ENCODE measurements around the gene PSMG1. TPM values are rescaled to one million over a fixed set of nuclear protein-coding genes. Genes with fewer than 3 reads are reported as not detected.

The PSMG1 gene
- total RNA-seq, 6 experiments from 2014 or later: 60.8 to 81.9 (median 74.4) TPM

DNA sequence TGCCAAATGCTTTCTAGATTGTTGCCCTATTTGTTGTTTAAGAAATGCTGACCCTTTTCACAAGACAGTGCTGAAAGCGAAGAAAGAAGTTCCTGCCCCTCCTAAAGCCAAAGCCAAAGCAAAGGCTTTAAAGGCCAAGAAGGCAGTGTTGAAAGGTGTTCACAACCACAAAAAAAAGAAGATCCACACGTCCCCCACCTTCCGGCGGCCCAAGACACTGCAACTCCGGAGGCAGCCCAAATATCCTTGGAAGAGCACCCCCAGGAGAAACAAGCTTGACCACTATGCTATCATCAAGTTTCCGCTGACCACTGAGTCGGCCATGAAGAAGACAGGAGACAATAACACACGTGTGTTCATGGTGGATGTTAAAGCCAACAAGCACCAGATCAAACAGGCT is 55.7 kb downstream of the PSMG1 start:
- no peak for DNase-seq
- Mint-ChIP-seq H3K4me3 (no peak overlapping the region), H3K27ac (no peak overlapping the region), H3K27me3 (ENCODE audit: insufficient read depth) (peaks cover 2% of the 10 kb centered on the region; the same call in 1 of the 2 replicates), H3K9me3 (no peaks in the 10 kb centered on the region), H3K4me1 (ENCODE audit: low read depth) (peaks cover 6% of the 10 kb centered on the region; the same call in 1 of the 2 replicates), H3K36me3 (ENCODE audit: low read depth) (no peaks in the 10 kb centered on the region)
- TF ChIP-seq, protein P1, sequence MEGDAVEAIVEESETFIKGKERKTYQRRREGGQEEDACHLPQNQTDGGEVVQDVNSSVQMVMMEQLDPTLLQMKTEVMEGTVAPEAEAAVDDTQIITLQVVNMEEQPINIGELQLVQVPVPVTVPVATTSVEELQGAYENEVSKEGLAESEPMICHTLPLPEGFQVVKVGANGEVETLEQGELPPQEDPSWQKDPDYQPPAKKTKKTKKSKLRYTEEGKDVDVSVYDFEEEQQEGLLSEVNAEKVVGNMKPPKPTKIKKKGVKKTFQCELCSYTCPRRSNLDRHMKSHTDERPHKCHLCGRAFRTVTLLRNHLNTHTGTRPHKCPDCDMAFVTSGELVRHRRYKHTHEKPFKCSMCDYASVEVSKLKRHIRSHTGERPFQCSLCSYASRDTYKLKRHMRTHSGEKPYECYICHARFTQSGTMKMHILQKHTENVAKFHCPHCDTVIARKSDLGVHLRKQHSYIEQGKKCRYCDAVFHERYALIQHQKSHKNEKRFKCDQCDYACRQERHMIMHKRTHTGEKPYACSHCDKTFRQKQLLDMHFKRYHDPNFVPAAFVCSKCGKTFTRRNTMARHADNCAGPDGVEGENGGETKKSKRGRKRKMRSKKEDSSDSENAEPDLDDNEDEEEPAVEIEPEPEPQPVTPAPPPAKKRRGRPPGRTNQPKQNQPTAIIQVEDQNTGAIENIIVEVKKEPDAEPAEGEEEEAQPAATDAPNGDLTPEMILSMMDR (IDR thresholded peaks at IDR 0.05): no peak

DNA sequence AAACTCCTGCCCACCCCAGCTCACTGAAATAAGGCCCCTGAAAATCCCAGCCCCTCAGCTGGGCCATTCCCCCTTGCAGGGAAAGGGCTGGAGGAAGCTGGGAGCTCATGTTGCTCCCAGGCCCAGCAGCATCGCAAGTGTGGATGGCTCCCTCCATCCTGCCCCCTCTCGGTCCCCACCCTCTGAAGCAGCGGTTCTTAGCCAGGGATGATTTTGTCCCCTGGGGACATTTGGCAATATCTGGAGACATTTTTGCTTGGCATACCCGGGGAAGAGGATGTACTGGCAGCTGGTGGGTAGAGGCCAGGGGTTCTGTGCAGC is 56.8 kb downstream of the PSMG1 start:
- TF ChIP-seq, protein P1 (IDR thresholded peaks at IDR 0.05): no peak
- no peak overlapping the region for H3K4me3 Mint-ChIP-seq
- peaks cover 2% of the 10 kb centered on the region; the same call in 1 of the 2 replicates for H3K27me3 Mint-ChIP-seq (ENCODE audit: insufficient read depth)
- peaks cover 6% of the 10 kb centered on the region; the same call in 1 of the 2 replicates for H3K4me1 Mint-ChIP-seq (ENCODE audit: low read depth)
- no peak for DNase-seq
- no peaks in the 10 kb centered on the region for H3K36me3 Mint-ChIP-seq (ENCODE audit: low read depth)
- H3K27ac Mint-ChIP-seq: no peak overlapping the region
- H3K9me3 Mint-ChIP-seq: no peaks in the 10 kb centered on the region

- DNase-seq: peak; percentile 64
- Mint-ChIP-seq H3K27ac (no peak overlapping the region), H3K27me3 (ENCODE audit: insufficient read depth) (peaks cover 1% of the 10 kb centered on the region; the same call in 1 of the 2 replicates), H3K4me3 (no peak overlapping the region), H3K36me3 (ENCODE audit: low read depth) (no peaks in the 10 kb centered on the region), H3K9me3 (no peaks in the 10 kb centered on the region), H3K4me1 (ENCODE audit: low read depth) (peaks cover 6% of the 10 kb centered on the region; the same call in 1 of the 2 replicates)
- TF ChIP-seq, protein P1 (IDR thresholded peaks at IDR 0.05): peak; percentile 80
Observed at GRCh38 chr21:39125752-39126485, 57.3 kb downstream of the PSMG1 start.

Other genes starting within 250 kb of the PSMG1 start
- gene BRWD1, start 130.2 kb upstream of the PSMG1 start, total RNA-seq (2021; fragmentation: NEBNext Ultra II Directional; extraction: Animal tissue kit (Norgen Biotek cat#: 25700)): 10 to 100 TPM; 15.0 to 17.7 (median 15.9) TPM
- gene HMGN1, start 165.6 kb upstream of the PSMG1 start, total RNA-seq (2021; fragmentation: NEBNext Ultra II Directional; extraction: Animal tissue kit (Norgen Biotek cat#: 25700)): 100 to 1,000 TPM; 177 to 229 (median 202) TPM